NCI-H2081 (cell line): ENCODE data around the gene CDH4.

Source experiments
- DNase-seq, 2 experiments: peaks; one replicate each; lab custom pipeline; 2025; lab: John Stamatoyannopoulos, UW

Gene CDH4

DNA sequence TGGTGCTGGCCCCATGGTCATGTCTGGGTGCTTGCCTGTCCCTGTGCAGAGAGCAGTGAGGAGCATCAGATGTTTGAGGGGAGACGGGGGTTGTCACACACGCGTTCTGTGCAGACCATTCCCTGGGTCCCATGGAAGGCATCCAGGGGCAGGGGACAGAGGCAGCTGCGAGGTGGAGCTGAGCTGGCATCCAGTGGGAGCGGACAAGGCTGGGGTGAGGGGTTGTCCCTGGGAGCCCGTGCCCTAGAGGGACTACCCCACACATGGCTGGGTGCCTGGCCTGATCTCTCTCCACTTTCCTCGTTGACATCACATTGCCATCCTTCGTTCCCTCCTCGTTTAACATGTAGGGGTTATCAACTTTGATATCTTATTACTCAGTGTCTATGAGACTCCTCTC is 331.3 kb downstream of the CDH4 start:
- no peak for DNase-seq

DNA sequence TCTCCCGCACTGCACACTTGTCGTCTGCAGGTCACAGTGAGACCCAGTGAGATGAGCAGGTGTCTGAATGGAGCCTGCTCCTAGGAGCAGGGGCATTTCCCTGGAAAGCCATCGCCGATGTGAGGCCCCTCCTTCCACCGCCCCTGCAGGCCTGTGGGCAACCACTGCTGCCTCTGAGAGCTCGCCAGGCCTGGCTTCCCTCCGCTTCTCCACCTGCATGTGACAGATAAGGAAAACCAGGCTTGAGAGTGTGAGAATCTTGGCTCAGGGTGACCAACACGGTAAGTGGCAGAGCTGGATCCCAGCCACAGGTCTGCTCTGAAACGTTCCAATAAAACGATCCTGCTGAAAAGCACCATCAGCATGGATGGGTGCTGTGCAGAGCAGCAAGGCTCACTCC is 332.8 kb downstream of the CDH4 start:
- DNase-seq: no peak

- no peak for DNase-seq
Observed at GRCh38 chr20:61585764-61586163, 333.7 kb downstream of the CDH4 start.

DNA sequence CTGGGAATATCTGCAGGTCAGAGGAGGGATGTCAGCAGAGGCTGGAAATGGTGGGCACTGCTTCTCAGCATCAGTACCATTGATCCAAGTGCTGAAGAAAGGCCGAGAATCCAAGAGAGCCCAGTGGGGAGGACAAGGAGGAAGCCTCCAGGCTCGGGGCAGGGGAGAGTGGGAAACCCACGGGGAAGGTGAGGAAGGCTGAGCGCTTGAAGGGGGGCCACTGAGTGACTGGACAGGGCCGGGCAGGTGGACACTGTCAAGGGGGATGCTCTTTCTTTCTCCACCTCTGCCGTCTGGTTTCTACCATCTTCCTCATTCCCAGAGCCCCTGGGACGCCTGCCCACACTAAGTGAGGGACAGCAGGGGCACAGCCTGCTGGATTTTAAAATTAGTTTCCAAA is 335.0 kb downstream of the CDH4 start:
- no peak for DNase-seq

DNA sequence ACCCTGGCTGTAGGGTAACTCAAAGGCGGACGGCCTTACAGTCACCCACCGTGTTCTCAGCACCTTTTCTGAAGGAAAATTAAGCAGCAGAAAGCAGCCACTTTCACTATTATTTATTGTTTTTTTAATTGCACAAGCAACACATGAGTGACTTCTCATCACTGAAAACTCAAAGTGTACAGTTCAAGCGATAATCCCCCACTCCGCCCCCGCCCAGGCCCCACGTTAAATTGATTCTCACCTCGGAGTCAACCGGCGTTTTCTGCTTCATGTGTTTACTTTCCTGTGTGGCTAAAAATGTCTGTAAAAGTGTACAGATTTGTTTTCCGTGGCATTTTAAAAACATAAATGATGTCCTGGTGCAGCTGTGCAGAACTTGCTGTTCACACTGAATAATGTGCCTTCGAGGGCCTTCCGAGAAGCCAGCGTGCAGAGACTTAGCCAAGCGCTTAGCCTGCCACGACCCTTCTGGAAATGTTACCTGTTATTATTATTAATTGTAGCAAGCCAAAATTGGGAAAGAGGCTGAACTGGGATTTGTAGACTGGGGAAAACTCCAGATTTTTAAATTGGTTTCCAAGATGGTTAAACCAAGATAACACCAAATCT is 335.7 kb downstream of the CDH4 start:
- DNase-seq: no peak

- DNase-seq: no peak
Observed at GRCh38 chr20:61588411-61589385, 336.6 kb downstream of the CDH4 start.

DNA sequence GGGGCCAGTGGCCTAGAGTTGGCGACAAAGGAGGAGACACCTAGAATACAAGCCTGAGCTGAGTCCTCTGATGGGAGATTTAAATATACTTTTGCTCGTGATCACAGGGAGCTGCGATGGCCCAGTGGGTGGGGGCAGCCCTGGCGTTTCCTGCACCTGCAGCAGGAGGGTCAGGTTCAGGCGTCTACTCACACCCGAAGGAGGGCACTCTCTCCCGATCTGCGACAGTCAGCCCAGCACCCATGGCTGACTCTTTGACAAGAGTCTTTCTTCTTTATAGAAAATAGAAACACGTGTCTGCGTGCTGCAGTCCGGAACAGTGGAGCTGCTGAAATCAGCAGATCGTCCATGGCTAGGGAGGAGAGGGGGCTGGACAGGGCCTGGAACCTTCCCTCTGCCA is 338.2 kb downstream of the CDH4 start:
- DNase-seq: no peak

GRCh38 chr20:61593516-61593915 is 341.5 kb downstream of the CDH4 start:
- DNase-seq: no peak

DNA sequence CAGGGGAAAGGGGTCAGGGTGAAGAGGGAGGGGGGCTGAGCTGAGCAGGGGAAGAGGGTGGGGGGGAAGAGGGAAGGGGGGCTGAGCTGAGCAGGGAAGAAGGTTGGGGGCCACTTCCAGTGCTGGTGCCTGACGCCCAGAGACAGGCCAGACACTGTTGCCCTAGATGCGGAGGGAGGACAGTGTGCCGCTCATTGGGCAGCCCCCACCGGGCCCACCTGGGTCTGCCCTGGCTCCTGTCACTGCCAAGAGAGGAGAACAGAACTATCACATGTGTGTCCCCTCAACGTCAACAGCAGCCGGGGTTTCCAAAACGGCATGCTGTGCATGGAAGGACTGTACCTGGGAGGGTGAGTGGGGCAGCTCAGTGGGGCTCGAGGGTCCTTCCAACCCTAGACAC is 342.1 kb downstream of the CDH4 start:
- DNase-seq: no peak

- DNase-seq: no peak
Observed at GRCh38 chr20:61595216-61595615, 343.2 kb downstream of the CDH4 start.

DNA sequence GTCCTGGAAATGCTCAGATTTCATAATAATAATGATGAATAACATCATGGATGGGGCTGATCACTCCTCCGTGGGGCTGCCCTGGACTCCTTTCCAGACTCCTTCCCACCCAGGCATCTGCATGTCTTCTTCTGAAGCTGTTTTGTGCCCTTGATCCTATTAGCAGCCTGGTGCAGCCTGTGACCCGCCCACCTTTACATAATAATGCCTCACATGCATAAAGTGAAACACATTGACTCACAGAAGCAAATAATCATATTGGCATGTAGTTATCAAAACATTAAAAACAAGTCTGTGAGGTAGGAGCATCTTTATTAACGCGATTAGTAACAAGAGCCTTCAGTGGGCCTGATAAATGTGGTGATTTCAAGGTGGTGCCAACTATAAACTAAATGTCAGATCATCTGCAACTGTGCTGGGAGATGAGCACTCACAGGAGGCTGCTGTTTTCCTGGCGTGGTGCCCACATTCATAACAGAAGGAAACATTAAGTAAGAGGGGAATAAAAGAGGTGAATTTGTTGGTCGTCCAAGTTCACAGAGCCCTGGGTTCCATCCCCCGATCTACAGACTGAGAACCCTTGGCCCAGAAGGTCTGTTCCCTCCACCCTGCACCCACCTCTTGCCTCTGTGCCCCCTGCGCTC is 344.7 kb downstream of the CDH4 start:
- DNase-seq: no peak

DNA sequence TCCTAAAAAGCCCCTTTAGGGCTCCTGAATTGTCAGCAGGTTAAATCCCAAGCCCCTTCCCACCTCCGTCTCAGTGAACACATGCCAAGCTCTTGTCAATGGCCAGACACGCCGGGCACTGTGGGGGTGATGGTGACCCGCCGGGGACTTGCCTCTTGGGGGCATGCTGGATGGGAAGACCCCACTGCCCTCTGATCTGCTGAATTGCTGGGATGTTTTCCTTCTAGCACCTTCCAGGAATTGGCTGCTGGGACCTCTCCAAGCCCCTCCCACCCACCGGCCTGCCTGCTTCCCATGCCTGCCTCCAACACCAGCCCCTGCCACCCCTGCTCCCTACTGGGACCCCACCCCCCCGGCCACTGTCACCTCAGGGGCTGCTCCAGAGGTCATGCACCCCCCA is 345.9 kb downstream of the CDH4 start:
- no peak for DNase-seq

- no peak for DNase-seq
Observed at GRCh38 chr20:61598586-61598985, 346.5 kb downstream of the CDH4 start.

GRCh38 chr20:61599061-61599531 is 347.0 kb downstream of the CDH4 start:
- DNase-seq: no peak

DNA sequence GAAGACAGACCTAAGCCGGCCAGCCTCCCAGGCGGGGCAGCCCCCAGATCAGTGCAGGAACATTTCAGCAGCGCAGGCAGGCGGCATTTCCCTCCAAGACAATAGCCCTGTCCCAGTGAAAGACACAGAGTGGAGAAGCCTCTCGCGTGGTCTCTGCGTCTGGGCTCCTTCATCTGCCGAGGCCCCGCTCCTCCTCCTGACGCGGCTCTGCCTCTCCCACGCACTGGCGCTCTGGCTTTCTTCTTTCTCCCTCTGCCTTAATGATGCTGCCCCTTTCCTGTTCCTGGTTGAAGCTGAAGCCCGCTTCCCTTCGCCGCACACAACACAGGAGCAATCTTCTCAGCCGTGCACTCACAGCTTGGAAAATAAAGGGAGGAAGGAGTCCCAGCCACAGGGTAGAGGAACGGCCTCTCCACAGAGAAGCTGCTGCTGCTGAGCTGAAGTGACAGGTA is 347.5 kb downstream of the CDH4 start:
- no peak for DNase-seq

DNA sequence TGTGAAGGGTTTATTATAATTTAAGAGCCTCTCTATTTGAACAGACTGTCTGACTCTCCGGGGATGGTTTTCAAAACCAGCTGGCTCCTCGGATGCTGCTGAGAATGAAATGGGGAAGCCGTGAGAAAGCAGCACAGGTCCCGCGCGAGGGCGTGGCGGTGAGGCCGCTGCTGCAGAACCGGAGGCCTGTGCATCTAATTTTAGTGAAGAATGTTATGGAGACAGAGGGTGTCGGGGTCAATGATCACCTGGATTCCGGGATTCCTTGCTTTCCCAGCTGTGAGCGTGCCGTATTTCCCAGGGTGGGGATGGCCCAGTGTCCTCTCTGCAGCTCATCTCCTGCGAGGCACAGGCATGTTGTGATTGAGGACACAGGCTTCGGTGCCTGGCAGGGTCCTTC is 348.0 kb downstream of the CDH4 start:
- no peak for DNase-seq

DNA sequence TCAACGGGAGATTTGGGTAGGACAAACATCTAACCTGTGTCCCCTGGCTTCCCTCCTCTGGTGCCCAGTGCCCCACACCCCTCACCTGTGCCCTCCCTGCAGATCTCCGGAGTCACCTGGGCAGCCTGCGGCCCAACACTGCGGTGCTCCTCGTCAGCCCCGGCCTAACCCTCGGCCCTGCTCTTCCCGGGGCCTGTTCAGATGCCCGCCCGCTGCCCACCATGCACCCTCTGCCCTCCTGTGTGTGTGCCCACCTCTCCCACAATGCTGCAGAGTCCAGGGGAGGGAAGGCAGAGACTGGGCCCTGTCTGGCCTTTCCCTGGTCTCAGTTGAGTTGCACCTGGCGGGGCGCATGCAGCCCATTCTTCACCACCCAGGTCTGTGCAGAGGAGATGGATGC is 349.3 kb downstream of the CDH4 start:
- no peak for DNase-seq

- DNase-seq: no peak
Observed at GRCh38 chr20:61601853-61602252, 349.8 kb downstream of the CDH4 start.

- no peak for DNase-seq
Observed at GRCh38 chr20:61603715-61604114, 351.7 kb downstream of the CDH4 start.

- no peak for DNase-seq
Observed at GRCh38 chr20:61604549-61604948, 352.5 kb downstream of the CDH4 start.

- DNase-seq: no peak
Observed at GRCh38 chr20:61605283-61605682, 353.2 kb downstream of the CDH4 start.

GRCh38 chr20:61605862-61606557 is 353.9 kb downstream of the CDH4 start:
- DNase-seq: no peak
